Measurements from ENCODE around the gene RBM12. TPM values are rescaled to one million over a fixed set of nuclear protein-coding genes. Genes with fewer than 3 reads are reported as not detected.

The RBM12 gene
- total and polyA plus RNA-seq, 2 donors (not counting 3 experiments of a cell fraction or from before 2014, with no cell fraction given) = 98.0 to 121 TPM

- Histone ChIP-seq H3K4me1 (ENCODE audit: control insufficient read depth, extremely low read depth, insufficient read depth, low read length) (peaks cover 17% of the 10 kb centered on the region), H3K79me2 (ENCODE audit: control insufficient read depth, insufficient read depth, low read length) (peaks cover 13% of the 10 kb centered on the region), H2AFZ (ENCODE audit: low read depth, low read length) (no peak overlapping the region), H3K9ac (replicated peaks; ENCODE audit: extremely low read depth, insufficient read depth, low read length) (peak overlapping the region; percentile 84), H3K9me1 (replicated peaks; ENCODE audit: control insufficient read depth, extremely low read depth, insufficient read depth, low read length) (no peaks in the 10 kb centered on the region), H4K20me1 (replicated peaks; ENCODE audit: control insufficient read depth, extremely low read depth, insufficient read depth, low read length) (peaks cover 5% of the 10 kb centered on the region), H3K4me3 (replicated peaks in 1 of 3; ENCODE audit: insufficient read depth in 1 of 3, low read depth in 1 of 3, low read length in 3 of 3) (peak overlapping the region; percentile 44 to 91 (median 87)), H3K9me3 (replicated peaks; ENCODE audit: control insufficient read depth, insufficient read depth, low read length) (no peaks in the 10 kb centered on the region), H3K27me3 (ENCODE audit: control insufficient read depth in 2 of 2, insufficient read depth in 2 of 2, low read length in 2 of 2) (no peaks in the 10 kb centered on the region), H3K27ac (ENCODE audit: insufficient read depth, low read depth, low read length) (peak overlapping the region; percentile 65), H3K36me3 (ENCODE audit: control insufficient read depth in 2 of 2, extremely low read depth in 1 of 2, insufficient read depth in 2 of 2, low read length in 2 of 2) (peaks cover 13 to 14% of the 10 kb centered on the region in 2 experiments), H3K4me2 (ENCODE audit: insufficient read depth, low read length) (peak overlapping the region; percentile 84)
- ChIA-PET POLR2A (interaction anchor here (0.7 to 1.2 kb wide), 2 partner anchors 39 to 42 kb away, joined by 3 read pairs; partner anchors contain the start of gene RBM39), CTCF (interaction anchor here (1.1 to 1.5 kb wide), 5 partner anchors 8 to 255 kb away, joined by 3 to 6 read pairs (median 3); partner anchors contain the start of gene SCAND1)
- intact Hi-C loops (cut with micrococcal nuclease) (loop anchor here (1.0 to 10.0 kb wide), 5 partner anchors 35 to 237 kb away; partner anchors contain the start of genes CPNE1 and RBM12), dilution Hi-C loops (cut with MboI; ENCODE audit: extremely low pct_ligation_motif_present, low sequenced_read_pairs) (no loop called here)
- no peak for FAIRE-seq
- no peak for DNase-seq (ENCODE audit: low read depth, low spot score)
- no TSS peak for BruUV-seq (replicated peaks)
- no peak for TF ChIP-seq MAX (IDR thresholded peaks at IDR 0.05; ENCODE audit: insufficient read depth, insufficient read length)
- no peak for TF ChIP-seq GATA2 (IDR thresholded peaks at IDR 0.05; ENCODE audit: insufficient read depth, insufficient read length, low read depth, low read length)
- TF ChIP-seq JUN (IDR thresholded peaks at IDR 0.05; ENCODE audit: borderline replicate concordance, insufficient read depth, insufficient read length, low read depth) = no peak
- no peak for TF ChIP-seq FOS (IDR thresholded peaks at IDR 0.05; ENCODE audit: borderline replicate concordance, insufficient read depth, low read length)
- no peak for TF ChIP-seq POLR2A (IDR thresholded peaks at IDR 0.05; ENCODE audit: low read depth, low read length)
Observed at GRCh38 chr20:35699957-35700624, 35.4 kb upstream of the RBM12 start.

Measured in endothelial cell of umbilical vein (primary cell).